Thoracic aorta endothelial cell (primary cell): ENCODE data around the gene ALG1. TPM values are rescaled to one million over a fixed set of nuclear protein-coding genes. Genes with fewer than 3 reads are reported as not detected.

ENCODE experiments used
- total RNA-seq: library from RNA; depleted of rRNA; stranded (reverse); fragments of >200 nt; gene quantifications from 2 replicates; pipeline ENCODE4 v1.2.3, GENCODE V29; 2012

The ALG1 gene
- 28.2 and 33.2 TPM in 2 replicates for total RNA-seq

GRCh38 chr16:5071681-5072333 is at the start of gene ALG1:
ALG1 (plus strand) TSS chr16:5071843; CDS start chr16:5071850, 7 bp downstream.

GRCh38 chr16:5033256-5034166 is 38.1 kb upstream of the ALG1 start, which contains the start of gene NAGPA:
NAGPA (minus strand) TSS chr16:5033935; CDS start chr16:5033914, 21 bp downstream.

GRCh38 chr16:5065813-5066212 is 5.8 kb upstream of the ALG1 start, which contains the start of gene C16orf89:
C16orf89 (minus strand) TSS chr16:5065956; CDS start chr16:5065908, 48 bp downstream.

GRCh38 chr16:5097470-5098220 is 26.0 kb downstream of the ALG1 start, which contains the start of gene EEF2KMT:
EEF2KMT (minus strand) TSS chr16:5097795; CDS start chr16:5097739, 56 bp downstream.

Other genes starting within 250 kb of the ALG1 start
- 79.1 and 91.8 TPM in 2 replicates for gene GLYR1, start 224.6 kb upstream of the ALG1 start, total RNA-seq
- 52.6 and 53.7 TPM in 2 replicates for gene UBN1, start 224.4 kb upstream of the ALG1 start, total RNA-seq
- gene PPL, start 134.7 kb upstream of the ALG1 start, total RNA-seq: 0.14 and 0.27 TPM in 2 replicates
- gene SEC14L5, start 113.5 kb upstream of the ALG1 start, total RNA-seq: not detected in 2 replicates
- gene NAGPA, start 37.9 kb upstream of the ALG1 start, total RNA-seq: 17.3 and 23.8 TPM in 2 replicates
- gene C16orf89, start 5.9 kb upstream of the ALG1 start, total RNA-seq: not detected in 2 replicates
- 10.0 and 14.9 TPM in 2 replicates for gene EEF2KMT, start 26.0 kb downstream of the ALG1 start, total RNA-seq